ENCODE data around the gene FHIP1A. TPM values are rescaled to one million over a fixed set of nuclear protein-coding genes. Genes with fewer than 3 reads are reported as not detected.

Gene FHIP1A
- total RNA-seq: 10 to 100 TPM; 20.2 to 22.1 TPM

- Histone ChIP-seq H3K4me1 (replicated peaks) (no peaks in the 10 kb centered on the region), H3K4me3 (peak within 1 kb of the TSS; percentile 54 to 59), H3K27ac (peak within 1 kb of the TSS; percentile 88 to 92), H3K9me3 (no peaks in the 10 kb centered on the region), H3K36me3 (no peaks in the 10 kb centered on the region), H3K27me3 (replicated peaks; ENCODE audit: insufficient read depth) (no peaks in the 10 kb centered on the region)
- DNase-seq (ENCODE audit: low spot score): peak; percentile 94
- TF ChIP-seq POLR2AphosphoS5 (IDR thresholded peaks at IDR 0.05) (peak; percentile 66), POLR2A (IDR thresholded peaks at IDR 0.05) (peak; percentile 81), CTCF (IDR thresholded peaks at IDR 0.05) (peak in 2 of 4 experiments; percentile 43 to 44)
- intact Hi-C loops (cut with DNase I): no loop called here
- 3% methylated on average over 56 of the region's 84 CpGs for WGBS
Observed at GRCh38 chr4:151408630-151409469, at the start of gene FHIP1A. Gene FHIP1A, plus strand, starts transcription at chr4:151409176. Its CDS starts 157,084 bp downstream, at chr4:151566260.

- no peak for DNase-seq (ENCODE audit: low spot score)
- Histone ChIP-seq H3K36me3 (no peaks in the 10 kb centered on the region), H3K27ac (no peak overlapping the region), H3K4me3 (no peak overlapping the region), H3K9me3 (no peaks in the 10 kb centered on the region), H3K27me3 (replicated peaks; ENCODE audit: insufficient read depth) (no peaks in the 10 kb centered on the region), H3K4me1 (replicated peaks) (no peaks in the 10 kb centered on the region)
- 87% methylated on average over 4 of the region's 4 CpGs for WGBS
- intact Hi-C loops (cut with DNase I): no loop called here
- no peak for TF ChIP-seq POLR2AphosphoS5 (IDR thresholded peaks at IDR 0.05)
- no peak for TF ChIP-seq POLR2A (IDR thresholded peaks at IDR 0.05)
- no peak for TF ChIP-seq CTCF (IDR thresholded peaks at IDR 0.05)
Observed at GRCh38 chr4:151359576-151359975, 49.4 kb upstream of the FHIP1A start.

GRCh38 chr4:151361126-151361525, 47.9 kb upstream of the FHIP1A start:
- Histone ChIP-seq H3K27ac (no peak overlapping the region), H3K4me3 (no peak overlapping the region), H3K27me3 (replicated peaks; ENCODE audit: insufficient read depth) (no peaks in the 10 kb centered on the region), H3K9me3 (no peaks in the 10 kb centered on the region), H3K36me3 (no peaks in the 10 kb centered on the region), H3K4me1 (replicated peaks) (no peaks in the 10 kb centered on the region)
- no peak for TF ChIP-seq POLR2A (IDR thresholded peaks at IDR 0.05)
- no peak for DNase-seq (ENCODE audit: low spot score)
- WGBS: 92% methylated on average over 2 of the region's 2 CpGs
- intact Hi-C loops (cut with DNase I): loop anchor here (5.0 kb wide), 2 partner anchors 119 to 244 kb away; no protein-coding TSS in a partner anchor

GRCh38 chr4:151361966-151362365, 47.0 kb upstream of the FHIP1A start:
- 94% methylated on average over 13 of the region's 13 CpGs for WGBS
- intact Hi-C loops (cut with DNase I): loop anchor here (5.0 kb wide), 2 partner anchors 120 to 245 kb away; no protein-coding TSS in a partner anchor
- Histone ChIP-seq H3K4me1 (replicated peaks) (no peaks in the 10 kb centered on the region), H3K27ac (no peak overlapping the region), H3K9me3 (no peaks in the 10 kb centered on the region), H3K27me3 (replicated peaks; ENCODE audit: insufficient read depth) (no peaks in the 10 kb centered on the region), H3K4me3 (no peak overlapping the region), H3K36me3 (no peaks in the 10 kb centered on the region)
- no peak for DNase-seq (ENCODE audit: low spot score)
- TF ChIP-seq CTCF (IDR thresholded peaks at IDR 0.05) (no peak), POLR2A (IDR thresholded peaks at IDR 0.05) (no peak)

GRCh38 chr4:151362404-151363164, 46.4 kb upstream of the FHIP1A start:
- no peak overlapping the region for H3K4me3 ChIP-seq
- intact Hi-C loops (cut with DNase I): loop anchor here (5.0 kb wide), 2 partner anchors 120 to 245 kb away; no protein-coding TSS in a partner anchor
- WGBS: 36% methylated on average over 12 of the region's 14 CpGs
- peak; percentile 66 to 94 (median 90) for TF ChIP-seq CTCF (IDR thresholded peaks at IDR 0.05)
- TF ChIP-seq POLR2A (IDR thresholded peaks at IDR 0.05): no peak
- H3K4me1 ChIP-seq (replicated peaks): no peaks in the 10 kb centered on the region
- no peaks in the 10 kb centered on the region for H3K36me3 ChIP-seq
- DNase-seq (ENCODE audit: low spot score): peak; percentile 68
- no peak overlapping the region for H3K27ac ChIP-seq
- no peaks in the 10 kb centered on the region for H3K27me3 ChIP-seq (replicated peaks; ENCODE audit: insufficient read depth)
- H3K9me3 ChIP-seq: no peaks in the 10 kb centered on the region

Data from prostate gland (tissue), 2 donors.